Liver (tissue), 9 donors: ENCODE results near the gene NCS1. TPM values are rescaled to one million over a fixed set of nuclear protein-coding genes. Genes with fewer than 3 reads are reported as not detected.

ENCODE experiments used
- DNase-seq: peaks from one replicate; pipeline ENCODE4 v3.0.0-alpha.2; 2017; ENCODE audit warnings: low spot score
- H3K27ac ChIP-seq, 2 donors: one replicate each; pipeline ENCODE4 v1.7.0; 2013; ENCODE audit warnings: inconsistent platforms in 2 of 2, low read length in 2 of 2, control low read depth in 1 of 2, low read depth in 1 of 2, mild to moderate bottlenecking in 1 of 2
- H3K27me3 ChIP-seq, 4 donors: one replicate each; pipeline versions ENCODE4 v1.6.1 to v1.7.0; 2013; ENCODE audit warnings: low read length in 3 of 4, inconsistent platforms in 1 of 4, mild to moderate bottlenecking in 1 of 4, moderate library complexity in 1 of 4; ENCODE audit not compliant: control insufficient read depth in 4 of 4, insufficient read depth in 4 of 4
- H3K36me3 ChIP-seq, 4 donors: one replicate each; pipeline versions ENCODE4 v1.6.1 to v1.7.0; 2013; ENCODE audit warnings: low read length in 3 of 4, mild to moderate bottlenecking in 3 of 4, low read depth in 1 of 4, moderate library complexity in 1 of 4; ENCODE audit not compliant: control insufficient read depth in 4 of 4, insufficient read depth in 3 of 4
- H3K4me1 ChIP-seq, 4 donors: one replicate each; pipeline versions ENCODE4 v1.6.1 to v1.7.0; 2013; ENCODE audit warnings: low read length in 3 of 4, mild to moderate bottlenecking in 3 of 4, moderate library complexity in 1 of 4; ENCODE audit not compliant: control insufficient read depth in 4 of 4, insufficient read depth in 4 of 4
- H3K4me3 ChIP-seq, 3 donors: one replicate each; pipeline versions ENCODE4 v1.6.1 to v1.7.0; 2013; ENCODE audit warnings: low read length in 3 of 3, control low read depth in 1 of 3, low read depth in 1 of 3, mild to moderate bottlenecking in 1 of 3
- H3K9ac ChIP-seq, 2 donors: one replicate each; pipeline ENCODE4 v1.7.0; 2013; ENCODE audit warnings: low read length in 2 of 2, mild to moderate bottlenecking in 2 of 2, moderate library complexity in 2 of 2, control low read depth in 1 of 2, low read depth in 1 of 2
- H3K9me3 ChIP-seq, 4 donors: one replicate each; pipeline versions ENCODE4 v1.6.1 to v1.7.0; 2013; ENCODE audit warnings: low read length in 3 of 4; ENCODE audit not compliant: control insufficient read depth in 4 of 4
- EGR1 ChIP-seq, 2 donors: IDR thresholded peaks; 2 replicates each; pipeline ENCODE4 v1.6.1; 2016 to 2018; ENCODE audit warnings: antibody characterized with exemption in 2 of 2, low read depth in 2 of 2
- FOXA1 ChIP-seq: IDR thresholded peaks from 2 replicates; pipeline ENCODE4 v1.6.1; 2016; ENCODE audit warnings: antibody characterized with exemption
- FOXA2 ChIP-seq: IDR thresholded peaks from 2 replicates; pipeline ENCODE4 v1.6.1; 2016; ENCODE audit warnings: antibody characterized with exemption
- GABPA ChIP-seq, 2 donors: IDR thresholded peaks in 1 of 2; conservative IDR thresholded peaks in 1 of 2; 2 replicates each; pipeline ENCODE4 v1.6.1; 2016; ENCODE audit warnings: antibody characterized with exemption in 2 of 2, mild to moderate bottlenecking in 1 of 2, moderate library complexity in 1 of 2
- HNF4A ChIP-seq, 2 donors: conservative IDR thresholded peaks; 2 replicates each; pipeline ENCODE4 v1.6.1; 2016; ENCODE audit warnings: antibody characterized with exemption in 2 of 2, mild to moderate bottlenecking in 2 of 2
- HNF4G ChIP-seq: IDR thresholded peaks from 2 replicates; pipeline ENCODE4 v1.6.1; 2016; ENCODE audit warnings: antibody characterized with exemption
- JUND ChIP-seq, 2 donors: IDR thresholded peaks; 2 replicates each; pipeline ENCODE4 v1.6.1; 2016; ENCODE audit warnings: antibody characterized with exemption in 2 of 2
- NR2F2 ChIP-seq: IDR thresholded peaks from 2 replicates; pipeline ENCODE4 v1.6.1; 2016; ENCODE audit warnings: antibody characterized with exemption
- RAD21 ChIP-seq, 2 donors: IDR thresholded peaks; 2 replicates each; pipeline ENCODE4 v1.6.1; 2016; ENCODE audit warnings: antibody characterized with exemption in 2 of 2, mild to moderate bottlenecking in 2 of 2
- RXRA ChIP-seq, 2 donors: IDR thresholded peaks; 2 replicates each; pipeline ENCODE4 v1.6.1; 2017 to 2018; ENCODE audit warnings: antibody characterized with exemption in 2 of 2, mild to moderate bottlenecking in 1 of 2
- SP1 ChIP-seq: IDR thresholded peaks from 2 replicates; pipeline ENCODE4 v1.6.1; 2018; ENCODE audit warnings: antibody characterized with exemption, mild to moderate bottlenecking
- TAF1 ChIP-seq: conservative IDR thresholded peaks from 2 replicates; pipeline ENCODE4 v1.6.1; 2016; ENCODE audit warnings: antibody characterized with exemption, mild to moderate bottlenecking
- YY1 ChIP-seq: IDR thresholded peaks from 2 replicates; pipeline ENCODE4 v1.6.1; 2016; ENCODE audit warnings: antibody characterized with exemption, mild to moderate bottlenecking
- WGBS: extraction: QIAGEN DNeasy Blood & Tissue Kit; methylation state at CpG from one replicate; pipeline ENCODE4 v1.1.7; 2013; 5-methylcytosine and 5-hydroxymethylcytosine counted together
- polyA plus RNA-seq, 2 donors: library from polyadenylated mRNA; stranded (reverse) in 1 of 2; unstranded in 1 of 2; fragments of 200-250 nt in 1 of 2; fragments of >200 nt in 1 of 2; fragmentation: Nextera tagmentation in 1 of 2; extraction: Ambion mirVana in 1 of 2; gene quantifications; one replicate each; pipeline versions ENCODE4 v1.2.1 to v1.2.3, GENCODE V29; 2013 to 2015
- total RNA-seq, 2 donors: library from RNA; depleted of rRNA; stranded (reverse); fragments of >200 nt; gene quantifications; one replicate each; pipeline ENCODE4 v1.2.3, GENCODE V29; 2014
- TF ChIP-seq, protein P1 (sequence below): IDR thresholded peaks from 2 replicates; pipeline ENCODE4 v1.6.1; 2016; ENCODE audit warnings: antibody characterized with exemption
- TF ChIP-seq, protein P2 (sequence below): IDR thresholded peaks from 2 replicates; pipeline ENCODE4 v1.6.1; 2016; ENCODE audit warnings: antibody characterized with exemption
- TF ChIP-seq, protein P3 (sequence below): IDR thresholded peaks from 2 replicates; pipeline ENCODE4 v1.6.1; 2016; ENCODE audit warnings: antibody characterized with exemption
- TF ChIP-seq, protein P4 (sequence below): IDR thresholded peaks from 2 replicates; pipeline ENCODE4 v1.6.1; 2016; ENCODE audit warnings: antibody characterized with exemption, mild to moderate bottlenecking
- TF ChIP-seq, protein P5 (sequence below): fragments of 150-350 bp; IDR thresholded peaks from 2 replicates; pipeline ENCODE4 v1.5.1; 2017; ENCODE audit warnings: improper control_type of control experiment, low read depth, low read length; ENCODE audit not compliant: missing input control
- donor health status: healthy.
- donor health status: healthy.
- donor health status: healthy.
- donor health status: healthy.
- donor health status: healthy.

The NCS1 gene
- total and polyA plus RNA-seq, 4 donors, result 0.35 to 2.5 (median 1.2) TPM

DNA sequence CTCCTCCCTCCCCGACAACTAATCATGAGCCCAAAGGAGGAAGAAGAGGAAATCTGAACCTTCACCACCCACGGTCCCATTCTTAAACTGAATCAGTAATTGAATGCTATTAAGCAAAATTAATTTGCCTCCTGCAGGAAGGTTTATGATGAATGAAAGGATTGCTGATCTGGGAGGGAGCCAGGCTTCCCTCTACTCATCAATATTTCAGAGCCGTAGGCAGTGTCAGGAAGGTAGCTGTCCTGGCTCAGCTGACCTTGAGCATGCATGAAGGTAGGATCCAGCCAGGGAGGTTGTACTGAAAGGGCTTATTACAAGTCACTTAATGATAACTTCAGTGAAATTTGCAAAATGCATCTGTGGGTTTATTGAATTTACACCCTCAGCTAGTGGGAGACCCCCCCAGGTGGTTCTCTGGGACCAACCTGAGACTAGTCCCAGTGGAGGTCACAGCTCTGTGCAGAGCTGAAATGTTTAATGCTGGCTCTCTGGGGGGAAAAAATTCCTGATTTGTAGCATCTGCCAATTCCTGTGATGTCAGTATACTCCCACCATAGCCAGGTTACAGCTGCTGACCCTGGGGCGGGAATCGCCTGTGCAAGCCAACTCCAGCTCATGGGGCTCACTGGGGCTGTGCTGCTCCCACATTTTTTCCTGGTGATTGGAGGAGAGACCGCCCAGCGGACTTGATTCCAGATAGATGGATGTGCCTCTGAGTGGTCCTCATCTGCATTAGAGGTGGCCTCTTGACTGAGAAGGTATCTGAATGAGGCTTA is 47.9 kb upstream of the NCS1 start:
- Histone ChIP-seq H3K27ac (no peak overlapping the region), H3K27me3 (no peaks in the 10 kb centered on the region), H3K36me3 (peaks cover under 1 to 32% (median 15%) of the 10 kb centered on the region in 4 donors), H3K4me1 (no peaks in the 10 kb centered on the region), H3K4me3 (no peak overlapping the region), H3K9me3 (no peaks in the 10 kb centered on the region), H3K9ac (no peak overlapping the region)
- no peak for DNase-seq
- 84% methylated on average over 7 of the region's 7 CpGs for WGBS
- TF ChIP-seq JUND (IDR thresholded peaks at IDR 0.05) (no peak), EGR1 (IDR thresholded peaks at IDR 0.05; ENCODE audit: low read depth in 2 of 2) (no peak), HNF4G (no peak), YY1 (no peak), RXRA (IDR thresholded peaks at IDR 0.05) (no peak), NR2F2 (no peak), FOXA2 (no peak), RAD21 (IDR thresholded peaks at IDR 0.05) (no peak)
- TF ChIP-seq, protein P1, sequence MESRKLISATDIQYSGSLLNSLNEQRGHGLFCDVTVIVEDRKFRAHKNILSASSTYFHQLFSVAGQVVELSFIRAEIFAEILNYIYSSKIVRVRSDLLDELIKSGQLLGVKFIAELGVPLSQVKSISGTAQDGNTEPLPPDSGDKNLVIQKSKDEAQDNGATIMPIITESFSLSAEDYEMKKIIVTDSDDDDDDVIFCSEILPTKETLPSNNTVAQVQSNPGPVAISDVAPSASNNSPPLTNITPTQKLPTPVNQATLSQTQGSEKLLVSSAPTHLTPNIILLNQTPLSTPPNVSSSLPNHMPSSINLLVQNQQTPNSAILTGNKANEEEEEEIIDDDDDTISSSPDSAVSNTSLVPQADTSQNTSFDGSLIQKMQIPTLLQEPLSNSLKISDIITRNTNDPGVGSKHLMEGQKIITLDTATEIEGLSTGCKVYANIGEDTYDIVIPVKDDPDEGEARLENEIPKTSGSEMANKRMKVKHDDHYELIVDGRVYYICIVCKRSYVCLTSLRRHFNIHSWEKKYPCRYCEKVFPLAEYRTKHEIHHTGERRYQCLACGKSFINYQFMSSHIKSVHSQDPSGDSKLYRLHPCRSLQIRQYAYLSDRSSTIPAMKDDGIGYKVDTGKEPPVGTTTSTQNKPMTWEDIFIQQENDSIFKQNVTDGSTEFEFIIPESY, result no peak
- TF ChIP-seq, protein P2, sequence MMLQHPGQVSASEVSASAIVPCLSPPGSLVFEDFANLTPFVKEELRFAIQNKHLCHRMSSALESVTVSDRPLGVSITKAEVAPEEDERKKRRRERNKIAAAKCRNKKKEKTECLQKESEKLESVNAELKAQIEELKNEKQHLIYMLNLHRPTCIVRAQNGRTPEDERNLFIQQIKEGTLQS, result no peak
- TF ChIP-seq, protein P3, sequence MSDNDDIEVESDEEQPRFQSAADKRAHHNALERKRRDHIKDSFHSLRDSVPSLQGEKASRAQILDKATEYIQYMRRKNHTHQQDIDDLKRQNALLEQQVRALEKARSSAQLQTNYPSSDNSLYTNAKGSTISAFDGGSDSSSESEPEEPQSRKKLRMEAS, result no peak
- TF ChIP-seq, protein P4, sequence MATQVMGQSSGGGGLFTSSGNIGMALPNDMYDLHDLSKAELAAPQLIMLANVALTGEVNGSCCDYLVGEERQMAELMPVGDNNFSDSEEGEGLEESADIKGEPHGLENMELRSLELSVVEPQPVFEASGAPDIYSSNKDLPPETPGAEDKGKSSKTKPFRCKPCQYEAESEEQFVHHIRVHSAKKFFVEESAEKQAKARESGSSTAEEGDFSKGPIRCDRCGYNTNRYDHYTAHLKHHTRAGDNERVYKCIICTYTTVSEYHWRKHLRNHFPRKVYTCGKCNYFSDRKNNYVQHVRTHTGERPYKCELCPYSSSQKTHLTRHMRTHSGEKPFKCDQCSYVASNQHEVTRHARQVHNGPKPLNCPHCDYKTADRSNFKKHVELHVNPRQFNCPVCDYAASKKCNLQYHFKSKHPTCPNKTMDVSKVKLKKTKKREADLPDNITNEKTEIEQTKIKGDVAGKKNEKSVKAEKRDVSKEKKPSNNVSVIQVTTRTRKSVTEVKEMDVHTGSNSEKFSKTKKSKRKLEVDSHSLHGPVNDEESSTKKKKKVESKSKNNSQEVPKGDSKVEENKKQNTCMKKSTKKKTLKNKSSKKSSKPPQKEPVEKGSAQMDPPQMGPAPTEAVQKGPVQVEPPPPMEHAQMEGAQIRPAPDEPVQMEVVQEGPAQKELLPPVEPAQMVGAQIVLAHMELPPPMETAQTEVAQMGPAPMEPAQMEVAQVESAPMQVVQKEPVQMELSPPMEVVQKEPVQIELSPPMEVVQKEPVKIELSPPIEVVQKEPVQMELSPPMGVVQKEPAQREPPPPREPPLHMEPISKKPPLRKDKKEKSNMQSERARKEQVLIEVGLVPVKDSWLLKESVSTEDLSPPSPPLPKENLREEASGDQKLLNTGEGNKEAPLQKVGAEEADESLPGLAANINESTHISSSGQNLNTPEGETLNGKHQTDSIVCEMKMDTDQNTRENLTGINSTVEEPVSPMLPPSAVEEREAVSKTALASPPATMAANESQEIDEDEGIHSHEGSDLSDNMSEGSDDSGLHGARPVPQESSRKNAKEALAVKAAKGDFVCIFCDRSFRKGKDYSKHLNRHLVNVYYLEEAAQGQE, result no peak

DNA sequence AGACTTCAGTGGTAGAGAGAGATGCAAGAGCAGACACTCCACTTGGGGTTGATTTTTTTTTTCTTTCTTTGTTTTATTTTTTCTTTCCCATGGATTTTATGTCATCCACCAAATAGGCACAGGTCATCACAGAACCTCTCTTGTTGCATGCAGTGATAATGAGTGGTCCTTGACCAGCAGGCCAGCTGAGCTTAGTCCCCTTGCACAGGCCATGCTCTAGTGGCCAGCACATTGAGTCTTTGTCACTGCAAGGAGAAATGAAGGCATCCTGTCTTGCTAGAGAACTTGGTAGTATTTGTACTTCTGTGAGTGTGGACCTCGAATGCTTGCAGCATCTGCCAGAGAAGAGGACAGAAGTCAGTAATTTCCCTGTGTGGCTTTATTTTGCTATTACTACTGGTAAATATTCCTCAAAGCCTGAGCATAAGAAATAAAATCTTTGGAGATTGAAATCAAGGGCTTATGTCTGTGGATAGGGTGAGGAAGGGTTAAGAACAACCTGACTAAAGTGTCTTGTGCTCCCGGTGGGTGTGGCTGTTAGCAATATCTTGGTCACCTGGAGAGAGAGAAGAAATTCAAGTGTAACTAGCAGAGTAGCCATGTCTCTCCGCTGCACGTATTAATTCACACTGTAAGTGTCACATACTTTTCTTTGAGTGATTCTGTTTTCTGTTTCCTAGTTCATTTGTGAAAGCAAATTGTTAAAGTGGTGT is 45.3 kb upstream of the NCS1 start:
- Histone ChIP-seq H3K9ac (no peak overlapping the region), H3K9me3 (no peaks in the 10 kb centered on the region), H3K4me3 (no peak overlapping the region), H3K4me1 (no peaks in the 10 kb centered on the region), H3K36me3 (peaks cover 0 to 34% (median 14%) of the 10 kb centered on the region in 4 donors), H3K27me3 (no peaks in the 10 kb centered on the region), H3K27ac (no peak overlapping the region)
- WGBS, result 79% methylated on average over 4 of the region's 4 CpGs
- TF ChIP-seq NR2F2 (no peak), RXRA (IDR thresholded peaks at IDR 0.05) (no peak), SP1 (no peak), FOXA2 (no peak), EGR1 (IDR thresholded peaks at IDR 0.05; ENCODE audit: low read depth in 2 of 2) (no peak), TAF1 (no peak), HNF4A (conservative IDR thresholded peaks at IDR 0.05) (no peak), GABPA (IDR thresholded peaks at IDR 0.05 in 1 of 2, conservative IDR thresholded peaks at IDR 0.05 in 1 of 2) (no peak), RAD21 (IDR thresholded peaks at IDR 0.05) (no peak), FOXA1 (no peak), HNF4G (no peak)
- TF ChIP-seq, protein P1, result no peak
- TF ChIP-seq, protein P5, sequence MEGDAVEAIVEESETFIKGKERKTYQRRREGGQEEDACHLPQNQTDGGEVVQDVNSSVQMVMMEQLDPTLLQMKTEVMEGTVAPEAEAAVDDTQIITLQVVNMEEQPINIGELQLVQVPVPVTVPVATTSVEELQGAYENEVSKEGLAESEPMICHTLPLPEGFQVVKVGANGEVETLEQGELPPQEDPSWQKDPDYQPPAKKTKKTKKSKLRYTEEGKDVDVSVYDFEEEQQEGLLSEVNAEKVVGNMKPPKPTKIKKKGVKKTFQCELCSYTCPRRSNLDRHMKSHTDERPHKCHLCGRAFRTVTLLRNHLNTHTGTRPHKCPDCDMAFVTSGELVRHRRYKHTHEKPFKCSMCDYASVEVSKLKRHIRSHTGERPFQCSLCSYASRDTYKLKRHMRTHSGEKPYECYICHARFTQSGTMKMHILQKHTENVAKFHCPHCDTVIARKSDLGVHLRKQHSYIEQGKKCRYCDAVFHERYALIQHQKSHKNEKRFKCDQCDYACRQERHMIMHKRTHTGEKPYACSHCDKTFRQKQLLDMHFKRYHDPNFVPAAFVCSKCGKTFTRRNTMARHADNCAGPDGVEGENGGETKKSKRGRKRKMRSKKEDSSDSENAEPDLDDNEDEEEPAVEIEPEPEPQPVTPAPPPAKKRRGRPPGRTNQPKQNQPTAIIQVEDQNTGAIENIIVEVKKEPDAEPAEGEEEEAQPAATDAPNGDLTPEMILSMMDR, result no peak
- no peak for DNase-seq
